GM19397 (cell line): ENCODE data around the gene PPFIBP1.
"Not testable (repeated sequence)": the region's sequence is repeated elsewhere in the genome, so short reads cannot be mapped to it uniquely, and the experiment has no call there.

Experiments
- ATAC-seq: cut with Tn5 transposase; IDR thresholded peaks from one replicate; pipeline ENCODE4 v1.9.1; 2021; ENCODE audit warnings: mild to moderate bottlenecking, moderate library complexity; ENCODE audit not compliant: unreplicated experiment

Gene PPFIBP1

GRCh38 chr12:27588776-27589175 is 64.8 kb downstream of the PPFIBP1 start:
- ATAC-seq, result no peak

GRCh38 chr12:27589419-27589818 is 65.4 kb downstream of the PPFIBP1 start:
- ATAC-seq, result no peak

GRCh38 chr12:27591698-27592097 is 67.7 kb downstream of the PPFIBP1 start:
- ATAC-seq, result not testable (repeated sequence)

GRCh38 chr12:27592548-27592947 is 68.5 kb downstream of the PPFIBP1 start:
- ATAC-seq, result no peak

- ATAC-seq, result no peak
These were observed 69.3 kb downstream of the PPFIBP1 start for GRCh38 chr12:27593266-27593665.

GRCh38 chr12:27595231-27595642 is 71.2 kb downstream of the PPFIBP1 start:
- ATAC-seq, result no peak

GRCh38 chr12:27598866-27599265 is 74.9 kb downstream of the PPFIBP1 start:
- ATAC-seq, result not testable (repeated sequence)

GRCh38 chr12:27601056-27601828 is 77.2 kb downstream of the PPFIBP1 start:
- ATAC-seq, result not testable (repeated sequence)

- ATAC-seq, result no peak
These were observed 78.5 kb downstream of the PPFIBP1 start for GRCh38 chr12:27602516-27602915.

GRCh38 chr12:27604431-27604830 is 80.4 kb downstream of the PPFIBP1 start:
- ATAC-seq, result no peak

GRCh38 chr12:27606986-27607385 is 83.0 kb downstream of the PPFIBP1 start:
- ATAC-seq, result no peak

GRCh38 chr12:27607591-27607990 is 83.6 kb downstream of the PPFIBP1 start:
- no peak for ATAC-seq

GRCh38 chr12:27608890-27609289 is 84.9 kb downstream of the PPFIBP1 start:
- no peak for ATAC-seq

GRCh38 chr12:27610374-27610773 is 86.4 kb downstream of the PPFIBP1 start:
- no peak for ATAC-seq

GRCh38 chr12:27614386-27614785 is 90.4 kb downstream of the PPFIBP1 start:
- ATAC-seq, result no peak

GRCh38 chr12:27614866-27615265 is 90.9 kb downstream of the PPFIBP1 start:
- ATAC-seq, result no peak

- ATAC-seq, result no peak
These were observed 91.4 kb downstream of the PPFIBP1 start for GRCh38 chr12:27615331-27615891.

GRCh38 chr12:27616356-27617142 is 92.5 kb downstream of the PPFIBP1 start:
- no peak for ATAC-seq

GRCh38 chr12:27618836-27619235 is 94.8 kb downstream of the PPFIBP1 start:
- ATAC-seq, result no peak

- ATAC-seq, result no peak
These were observed 95.3 kb downstream of the PPFIBP1 start for GRCh38 chr12:27619308-27619707.

GRCh38 chr12:27620121-27620520 is 96.1 kb downstream of the PPFIBP1 start:
- ATAC-seq, result no peak
